HFFc6 (cell line): Measurements from ENCODE around the gene B4GALNT3. TPM values are rescaled to one million over a fixed set of nuclear protein-coding genes. Genes with fewer than 3 reads are reported as not detected.

Source experiments
- DNase-seq: peaks from one replicate; pipeline ENCODE4 v3.0.0-alpha.2; 2018
- H3K27ac Mint-ChIP-seq: 2 replicates; pipeline ENCODE4 v1.8.0; 2020; ENCODE audit warnings: mild to moderate bottlenecking, mixed read lengths
- H3K27me3 Mint-ChIP-seq: 2 replicates; pipeline ENCODE4 v1.8.0; 2021; ENCODE audit warnings: mild to moderate bottlenecking, moderate library complexity, mixed read lengths; ENCODE audit not compliant: insufficient read depth
- H3K36me3 Mint-ChIP-seq: 2 replicates; pipeline ENCODE4 v1.8.0; 2021; ENCODE audit warnings: low read depth, mixed read lengths
- H3K4me1 Mint-ChIP-seq: 2 replicates; pipeline ENCODE4 v1.8.0; 2020; ENCODE audit warnings: low read depth, mixed read lengths
- H3K4me3 Mint-ChIP-seq: 2 replicates; pipeline ENCODE4 v1.8.0; 2020; ENCODE audit warnings: mild to moderate bottlenecking, moderate library complexity, mixed read lengths
- H3K9me3 Mint-ChIP-seq: 2 replicates; pipeline ENCODE4 v1.8.0; 2020; ENCODE audit warnings: mild to moderate bottlenecking, mixed read lengths
- CTCF ChIP-seq: fragments of 200-600 bp; sonication (generic); IDR thresholded peaks from 2 replicates; pipeline ENCODE4 v1.5.0; 2021; ENCODE audit warnings: antibody characterized with exemption, mild to moderate bottlenecking
- total RNA-seq, 6 experiments: library from RNA; stranded (reverse); fragmentation: NEBNext Ultra II Directional; extraction: Animal tissue kit (Norgen Biotek cat#: 25700); gene quantifications; 2 replicates in 1 of 6; 3 replicates in 5 of 6; pipeline ENCODE4 v1.2.3, GENCODE V29; 2021

The B4GALNT3 gene
- total RNA-seq, 6 experiments from 2014 or later: not detected

- no peak for TF ChIP-seq CTCF
- DNase-seq: no peak
- Mint-ChIP-seq H3K9me3 (no peaks in the 10 kb centered on the region; the same call in 1 of the 2 replicates), H3K27me3 (peaks cover 4% of the 10 kb centered on the region), H3K4me3 (no peak overlapping the region), H3K27ac (peak overlapping the region; percentile 98), H3K4me1 (peaks cover 49% of the 10 kb centered on the region), H3K36me3 (peaks cover 9% of the 10 kb centered on the region; the same call in 1 of the 2 replicates)
Measured at GRCh38 chr12:534216-534615, 74.5 kb downstream of the B4GALNT3 start.

DNA sequence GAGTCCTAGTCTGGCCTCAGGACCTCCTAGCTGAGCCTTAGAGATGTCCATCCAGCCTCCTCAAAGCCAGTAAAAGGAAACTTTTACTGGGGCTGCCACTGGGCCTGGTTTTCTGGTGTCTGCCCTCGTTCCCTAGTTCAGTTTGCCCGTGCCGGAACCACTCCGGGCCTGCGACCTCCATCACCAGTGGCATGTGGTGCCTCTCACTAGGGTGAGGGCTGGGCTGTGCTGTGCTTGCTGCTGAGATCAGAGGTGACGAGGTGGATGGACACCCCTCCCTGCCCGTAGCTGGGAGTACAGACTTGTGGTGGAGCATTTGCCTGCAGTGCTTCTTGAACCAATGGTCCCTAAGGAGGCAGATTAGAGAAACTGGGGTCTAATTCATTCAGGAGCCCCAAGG lies 75.7 kb downstream of the B4GALNT3 start:
- no peak for TF ChIP-seq CTCF

DNA sequence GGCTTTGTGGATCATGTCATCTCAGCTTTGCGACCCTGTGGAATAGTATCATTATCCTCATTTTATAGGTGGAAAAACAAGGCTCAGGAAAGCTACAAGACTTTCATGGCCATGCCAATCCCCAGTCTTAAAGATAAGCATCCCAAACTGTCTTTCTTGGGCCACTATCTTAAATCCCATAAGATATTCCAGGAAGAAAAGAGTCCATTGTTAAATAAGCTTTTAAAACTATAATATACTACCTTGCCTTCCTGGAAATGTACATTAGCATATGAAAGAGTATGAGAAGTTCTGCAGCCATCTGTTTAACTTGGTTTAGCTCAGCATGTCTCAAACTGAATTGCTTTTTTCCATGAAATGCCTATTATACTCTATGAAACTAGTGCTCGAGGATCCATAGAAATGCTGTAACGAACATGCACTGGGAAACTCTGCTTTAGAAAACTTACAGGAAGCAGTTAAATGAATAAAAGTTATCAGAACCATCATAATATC lies 77.1 kb downstream of the B4GALNT3 start:
- Mint-ChIP-seq H3K27ac (no peak overlapping the region), H3K36me3 (no peaks in the 10 kb centered on the region), H3K27me3 (peaks cover 4% of the 10 kb centered on the region), H3K4me1 (peaks cover 44% of the 10 kb centered on the region), H3K9me3 (no peaks in the 10 kb centered on the region; the same call in 1 of the 2 replicates), H3K4me3 (no peak overlapping the region)
- no peak for DNase-seq
- TF ChIP-seq CTCF: no peak

More for the DNA sequence above, 75.7 kb downstream of the B4GALNT3 start:
- Mint-ChIP-seq H3K4me1 (peaks cover 52% of the 10 kb centered on the region), H3K36me3 (peaks cover 6% of the 10 kb centered on the region; the same call in 1 of the 2 replicates), H3K9me3 (no peaks in the 10 kb centered on the region; the same call in 1 of the 2 replicates), H3K27ac (no peak overlapping the region), H3K4me3 (no peak overlapping the region), H3K27me3 (peaks cover 4% of the 10 kb centered on the region)
- no peak for DNase-seq

GRCh38 chr12:537772-538171 lies 78.0 kb downstream of the B4GALNT3 start:
- DNase-seq: no peak
- Mint-ChIP-seq H3K4me1 (peaks cover 39% of the 10 kb centered on the region), H3K9me3 (no peaks in the 10 kb centered on the region), H3K27me3 (peaks cover 4% of the 10 kb centered on the region), H3K36me3 (no peaks in the 10 kb centered on the region), H3K4me3 (no peak overlapping the region), H3K27ac (no peak overlapping the region)
- no peak for TF ChIP-seq CTCF

DNA sequence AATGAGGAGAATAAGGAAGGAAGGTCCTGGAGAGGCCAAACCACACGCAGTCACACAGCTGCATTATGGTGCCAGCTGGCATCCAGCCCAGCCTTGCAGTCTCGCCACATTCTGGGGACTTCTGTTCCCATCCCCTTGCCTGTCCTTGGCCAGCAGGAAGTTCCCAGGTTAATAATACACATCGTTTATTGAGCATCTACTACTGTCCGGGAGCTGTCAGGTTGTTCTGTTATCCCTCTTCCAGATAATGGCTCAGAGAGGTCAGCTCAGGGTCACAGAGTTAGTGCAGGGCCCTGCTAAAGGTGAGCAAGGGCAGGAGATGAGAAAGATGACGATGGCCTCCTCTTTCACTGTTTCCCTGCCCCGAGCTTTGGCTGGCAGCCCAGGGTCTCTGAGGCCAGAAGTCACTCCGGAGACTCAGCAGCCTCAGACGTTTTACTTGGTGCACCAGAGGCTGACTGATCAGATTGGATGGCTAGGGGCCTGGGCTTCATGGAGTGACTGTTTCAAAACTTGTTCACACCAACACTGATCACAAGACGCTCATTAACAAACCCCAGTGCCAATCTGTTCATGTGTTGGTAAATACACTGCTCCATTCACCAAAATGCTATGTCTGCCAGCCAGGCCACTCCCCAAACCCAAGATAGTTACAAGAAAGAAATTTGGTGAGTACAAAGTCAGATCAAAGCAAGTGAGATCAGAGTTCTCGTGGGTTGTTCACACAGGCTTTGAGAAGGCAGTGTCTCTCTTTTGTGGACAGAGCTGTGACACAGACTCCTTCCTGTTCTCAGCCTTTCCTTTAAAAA lies 79.2 kb downstream of the B4GALNT3 start:
- Mint-ChIP-seq H3K4me1 (peaks cover 28% of the 10 kb centered on the region), H3K9me3 (no peaks in the 10 kb centered on the region), H3K4me3 (no peak overlapping the region; the same call in 1 of the 2 replicates), H3K27me3 (peaks cover 6% of the 10 kb centered on the region), H3K27ac (peak overlapping the region; percentile 63; the same call in 1 of the 2 replicates), H3K36me3 (no peaks in the 10 kb centered on the region)
- no peak for TF ChIP-seq CTCF
- peak; percentile 38 for DNase-seq
